HG02973 (cell line): ENCODE results near the gene NUP107.
"Not testable (repeated sequence)": the region's sequence is repeated elsewhere in the genome, so short reads cannot be mapped to it uniquely, and the experiment has no call there.

Experiments
- ATAC-seq: cut with Tn5 transposase; IDR thresholded peaks from one replicate; pipeline ENCODE4 v1.9.1; 2021; ENCODE audit warnings: moderate library complexity; ENCODE audit not compliant: unreplicated experiment

Gene NUP107

DNA sequence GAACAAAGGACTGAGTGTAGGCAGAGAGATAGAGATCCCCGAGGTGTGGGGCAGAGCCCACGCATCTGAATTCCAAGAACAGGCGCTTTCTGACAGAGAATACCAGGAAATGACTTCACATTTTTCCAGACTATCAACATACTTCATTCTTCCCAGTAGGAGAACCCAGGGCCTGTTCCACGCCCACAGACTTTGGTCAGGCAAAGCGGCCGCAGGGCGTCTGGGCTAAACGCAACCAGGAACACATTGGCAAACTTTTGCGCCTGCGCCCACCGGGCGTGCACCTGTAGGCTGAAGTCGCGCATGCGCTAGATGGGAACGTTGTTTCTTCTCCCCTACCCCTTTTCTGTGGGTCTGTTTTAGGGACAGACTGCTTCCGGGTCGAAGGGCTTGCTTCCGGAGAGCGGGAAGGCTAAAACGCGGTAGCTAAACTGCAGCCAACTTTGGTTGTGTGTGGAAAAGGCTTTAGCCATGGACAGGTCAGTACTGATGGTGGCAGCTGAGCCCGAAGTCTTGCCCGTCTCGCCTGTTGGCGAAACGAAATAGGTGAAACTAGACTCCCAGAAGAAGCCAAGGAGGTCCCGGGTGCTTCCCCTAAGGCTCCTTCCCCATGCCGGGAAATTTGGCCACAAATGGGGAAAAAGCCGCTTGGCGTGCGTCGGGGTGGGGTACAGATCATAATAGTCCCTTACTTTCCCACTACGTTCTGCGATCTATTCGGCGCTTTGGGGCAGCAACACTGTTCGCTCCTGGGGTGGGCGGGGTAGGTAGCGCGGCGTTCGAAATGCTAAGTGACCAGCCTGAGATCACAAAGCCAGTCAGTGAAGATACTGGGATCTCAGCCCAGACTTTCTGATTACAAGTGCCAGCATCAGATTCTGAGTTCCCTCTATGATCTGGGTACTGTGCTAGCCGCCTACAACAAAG is at the start of gene NUP107:
Gene NUP107 (plus strand): TSS at position 384 of the 927 bp plus-strand sequence. CDS start 88 bp downstream, at position 472.
- ATAC-seq, result peak; percentile 93

DNA sequence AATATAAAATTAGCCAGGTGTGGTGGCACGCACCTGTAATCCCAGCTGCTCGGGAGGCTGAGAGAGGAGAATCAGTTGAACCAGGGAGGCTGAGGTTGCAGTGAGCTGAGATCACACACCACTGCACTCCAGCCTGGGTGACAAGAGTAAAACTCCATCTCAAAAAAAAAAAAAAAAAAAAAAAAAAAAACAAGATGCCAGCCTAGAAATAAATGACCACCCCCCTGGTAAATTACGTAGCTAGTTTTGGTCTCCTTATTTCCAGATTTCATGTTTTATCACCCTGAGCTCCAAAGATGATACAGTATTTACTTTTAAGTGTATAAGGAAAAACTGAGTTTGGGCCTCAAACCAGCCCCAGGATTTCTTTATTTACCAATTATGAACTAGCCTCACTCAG is 49.3 kb upstream of the NUP107 start:
- ATAC-seq, result not testable (repeated sequence)

DNA sequence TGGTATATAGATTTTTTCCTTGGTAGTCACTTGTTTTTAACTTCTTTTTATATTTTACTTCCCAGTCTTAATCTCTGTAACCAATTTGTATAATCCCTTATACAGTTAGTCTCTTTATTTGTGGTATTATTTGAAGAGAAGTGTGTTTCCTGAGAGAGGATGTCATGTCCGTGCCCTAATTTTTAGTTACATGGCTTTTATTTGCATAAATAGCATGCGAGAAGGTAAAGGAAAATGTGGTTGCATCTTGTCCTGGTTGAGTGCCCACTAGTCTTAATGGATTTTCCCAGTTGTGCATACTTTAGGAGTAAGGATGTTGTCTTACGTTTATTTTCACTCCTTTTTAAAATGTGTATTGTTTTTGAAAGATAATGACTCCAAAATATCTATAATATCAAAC is 48.6 kb upstream of the NUP107 start:
- no peak for ATAC-seq

DNA sequence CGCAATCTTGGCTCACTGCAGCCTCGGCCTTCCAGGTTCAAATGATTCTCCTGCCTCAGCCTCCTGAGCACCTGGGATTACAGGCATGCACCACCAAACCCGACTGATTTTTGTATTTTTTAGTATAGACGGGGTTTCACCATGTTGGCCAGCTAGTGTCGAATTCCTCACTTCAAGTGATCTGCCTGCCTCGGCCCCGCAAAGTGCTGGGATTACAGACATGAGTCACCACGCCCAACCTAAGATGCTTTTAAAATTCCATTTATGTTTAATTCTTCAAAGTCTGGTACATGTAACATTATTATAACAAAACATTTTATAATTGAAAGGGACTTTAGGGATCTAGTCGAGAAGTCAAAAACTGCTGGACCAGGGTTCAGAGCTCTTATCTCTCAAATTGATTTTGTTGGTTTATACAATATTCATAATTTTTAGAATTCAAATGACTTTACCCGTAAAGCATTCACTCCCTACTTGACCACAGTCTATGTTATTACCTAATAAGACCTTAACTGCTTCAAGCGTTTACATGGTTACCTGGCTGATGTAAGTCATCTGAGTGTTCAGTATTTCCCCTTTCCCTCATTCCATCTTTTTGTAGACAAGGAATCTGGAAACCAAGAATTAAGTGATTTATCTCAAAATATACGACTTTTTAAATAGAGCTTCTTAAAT is 47.9 kb upstream of the NUP107 start:
- no peak for ATAC-seq

DNA sequence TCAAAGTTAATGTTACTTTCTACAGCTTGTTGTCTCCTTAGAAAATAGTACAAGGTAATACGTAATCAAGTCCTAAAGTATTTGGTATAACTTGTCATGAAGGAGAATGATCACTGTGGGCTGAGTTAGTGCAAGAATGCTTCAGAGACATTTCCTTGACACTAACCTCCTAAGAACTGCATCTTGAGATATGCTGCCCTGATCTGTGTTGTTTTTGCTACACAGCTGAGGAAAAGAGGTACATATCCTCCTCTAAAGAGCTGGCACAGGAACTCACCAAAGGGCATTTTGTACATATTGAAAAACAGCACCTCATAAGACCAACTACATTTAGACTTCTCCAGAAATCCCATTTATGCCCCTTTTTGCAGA is 47.4 kb upstream of the NUP107 start:
- no peak for ATAC-seq

DNA sequence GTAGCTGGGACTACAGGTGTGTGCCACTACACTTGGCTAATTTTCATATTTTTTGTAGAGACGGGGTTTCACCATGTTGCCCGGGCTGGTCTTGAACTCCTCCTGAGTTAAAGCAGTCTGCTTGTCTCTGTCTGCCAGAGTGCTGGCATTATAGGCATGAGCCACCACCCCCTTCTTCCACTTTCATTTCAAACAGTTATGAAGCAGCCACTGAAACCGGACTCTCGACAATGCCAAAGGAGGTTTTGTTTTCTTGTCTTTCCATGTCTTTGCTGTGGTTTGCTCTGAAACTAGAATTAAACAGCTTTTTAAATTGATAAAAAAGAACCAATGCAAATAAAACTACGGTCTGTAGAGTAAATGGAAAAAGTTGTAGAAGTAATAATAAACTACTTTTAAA is 45.6 kb upstream of the NUP107 start:
- ATAC-seq, result peak; percentile 83

DNA sequence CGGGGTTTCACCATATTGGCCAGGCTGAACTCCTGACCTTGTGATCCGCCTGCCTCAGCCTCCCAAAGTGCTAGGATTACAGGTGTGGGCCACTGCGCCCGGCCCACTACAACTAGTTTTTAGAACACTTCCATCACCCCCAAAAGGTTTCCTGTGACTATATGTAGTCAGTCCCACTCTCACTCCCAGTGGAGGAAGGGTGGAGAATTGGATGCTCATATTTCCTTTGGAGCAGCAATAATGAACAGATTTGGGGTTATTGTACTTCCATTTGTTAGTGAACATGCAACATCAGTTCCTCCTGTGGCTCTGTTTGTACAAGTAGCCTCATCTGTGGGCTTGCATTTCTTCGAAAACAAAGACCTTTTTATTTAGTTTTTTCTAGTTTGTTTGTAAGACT is 40.3 kb upstream of the NUP107 start:
- no peak for ATAC-seq

DNA sequence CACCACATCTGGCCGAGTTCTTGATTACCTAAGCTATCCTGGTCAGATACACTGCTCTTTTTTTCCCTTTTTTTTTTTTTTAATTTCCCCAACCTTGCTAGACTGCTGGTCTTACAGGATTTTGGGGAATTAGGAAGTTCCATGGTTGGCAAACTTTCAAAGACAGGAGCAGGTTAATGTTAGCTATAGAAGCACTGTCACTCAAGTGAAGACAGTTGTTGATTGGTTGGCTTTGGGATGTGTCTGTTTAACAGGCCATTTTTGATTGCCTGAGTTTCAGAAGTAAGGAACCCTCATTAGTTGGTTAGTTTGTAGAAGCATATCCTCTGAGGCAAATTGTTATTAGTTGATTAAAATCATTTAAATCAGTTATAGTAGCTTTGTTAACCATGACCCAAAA is 39.3 kb upstream of the NUP107 start:
- ATAC-seq, result no peak

DNA sequence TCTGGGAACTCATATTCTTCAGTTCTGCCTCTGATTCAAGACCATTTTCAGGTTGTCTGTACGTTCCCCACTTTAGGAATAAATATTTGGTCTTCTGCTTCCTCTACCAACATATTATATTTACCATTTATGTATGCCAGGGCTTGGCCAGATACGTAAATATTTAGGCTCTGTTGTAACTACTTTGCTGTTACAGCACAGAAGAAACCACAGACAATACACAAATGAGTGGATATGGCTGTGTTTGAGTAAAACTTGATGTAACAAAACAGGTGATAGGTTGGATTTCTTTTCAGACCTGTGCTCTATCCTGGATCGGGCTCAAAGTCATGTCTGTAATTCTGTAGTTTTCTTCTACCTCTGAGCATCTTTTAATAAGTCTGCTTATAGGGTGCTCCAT is 38.6 kb upstream of the NUP107 start:
- no peak for ATAC-seq

DNA sequence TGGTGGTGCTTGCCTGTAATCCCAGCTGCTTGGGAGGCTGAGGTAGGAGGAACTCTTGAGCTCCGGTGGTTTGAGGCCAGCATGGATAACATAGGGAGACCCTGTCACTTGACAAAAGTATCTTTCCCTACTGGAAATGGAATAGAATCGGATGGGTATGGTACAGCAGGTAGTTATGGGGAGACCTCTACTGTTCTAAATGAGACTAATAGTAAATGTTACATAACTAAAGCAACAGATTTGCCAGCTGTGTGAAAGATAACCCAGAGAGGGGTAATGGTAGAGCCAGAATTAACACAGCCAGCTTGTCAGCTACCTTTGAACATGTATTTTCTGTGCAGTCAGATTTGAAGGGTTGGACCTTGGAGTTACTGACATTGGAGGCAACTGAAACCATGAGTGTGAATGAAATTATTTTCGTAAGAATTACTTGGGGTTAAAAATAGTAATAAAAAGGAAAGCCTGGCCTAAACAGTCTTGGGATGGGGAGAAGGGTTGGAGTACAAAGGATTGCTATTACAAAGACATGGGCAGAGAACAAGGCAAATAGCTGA is 21.7 kb upstream of the NUP107 start:
- no peak for ATAC-seq

DNA sequence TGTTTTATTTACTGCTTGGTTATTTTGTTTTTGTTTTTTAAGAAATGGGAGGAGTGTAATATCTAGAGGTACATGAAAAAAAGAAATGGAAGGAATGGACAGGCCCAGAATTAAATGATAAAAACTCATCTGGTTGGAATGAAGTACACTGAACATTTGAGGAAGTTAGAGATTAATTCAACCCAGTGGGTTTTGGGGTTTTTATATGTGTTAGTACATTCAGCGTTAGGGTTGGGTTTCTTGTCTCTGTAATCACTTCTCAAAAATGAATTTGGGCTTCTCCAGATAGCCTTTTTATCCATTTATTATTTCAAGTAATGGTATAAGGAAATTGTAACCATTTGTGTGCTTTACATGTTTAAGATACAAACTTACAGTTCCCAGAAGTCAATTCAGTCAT is 19.5 kb upstream of the NUP107 start:
- no peak for ATAC-seq

DNA sequence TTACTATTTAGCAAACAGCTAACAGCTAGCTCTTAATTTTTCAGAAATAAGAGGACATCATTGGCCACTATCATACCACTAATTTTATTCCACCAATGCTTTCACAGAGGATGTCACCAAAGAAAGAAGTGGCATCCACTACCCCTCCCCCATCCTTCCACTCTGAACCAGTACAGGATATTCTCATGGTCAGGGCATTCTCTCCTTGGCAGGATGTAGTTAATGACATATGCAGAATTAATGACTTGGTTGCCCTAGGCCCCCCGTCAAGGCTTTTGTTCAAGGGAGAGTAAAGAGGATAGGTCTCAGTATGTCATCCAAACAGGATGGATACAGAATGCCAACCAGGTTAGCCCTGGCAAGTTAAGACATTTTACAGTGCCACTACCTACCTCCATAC is 18.9 kb upstream of the NUP107 start:
- ATAC-seq, result no peak

DNA sequence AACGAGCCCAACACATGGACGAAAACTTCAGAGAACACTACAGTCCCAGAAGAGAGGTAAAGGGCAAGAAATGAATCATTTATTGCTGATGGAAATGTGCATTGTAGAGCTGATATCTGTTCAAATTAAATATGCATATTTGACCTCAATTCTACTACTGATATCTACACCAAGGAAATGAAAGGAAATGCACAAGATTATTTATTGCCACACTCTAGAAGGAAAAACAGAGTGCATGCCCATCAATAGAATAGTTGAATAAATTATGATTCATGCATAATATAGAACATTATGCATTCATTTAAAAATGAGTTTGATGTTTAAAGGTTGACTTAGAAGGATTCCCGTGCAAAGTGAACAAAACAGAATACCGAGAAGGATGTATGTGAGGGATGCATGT is 15.6 kb upstream of the NUP107 start:
- ATAC-seq, result no peak

DNA sequence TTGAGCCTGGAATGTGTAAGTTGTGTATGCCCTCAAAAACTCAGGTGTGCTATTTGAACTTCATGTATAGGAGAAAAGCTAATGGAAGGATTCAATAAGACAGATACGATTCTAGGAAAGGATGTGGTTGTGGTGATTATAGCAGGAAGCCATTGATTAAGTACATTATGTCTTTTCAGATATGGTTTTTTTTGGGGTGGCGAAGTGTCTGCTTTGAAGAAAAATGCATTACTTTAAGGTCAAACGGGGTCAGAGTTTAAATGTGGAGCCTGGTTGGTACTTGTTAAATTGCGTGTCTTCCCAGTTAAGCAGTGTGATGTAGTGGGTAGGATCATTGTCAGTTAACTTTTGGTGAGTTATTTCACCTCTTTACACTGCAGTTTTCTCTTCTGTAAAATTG is 13.0 kb upstream of the NUP107 start:
- ATAC-seq, result no peak

DNA sequence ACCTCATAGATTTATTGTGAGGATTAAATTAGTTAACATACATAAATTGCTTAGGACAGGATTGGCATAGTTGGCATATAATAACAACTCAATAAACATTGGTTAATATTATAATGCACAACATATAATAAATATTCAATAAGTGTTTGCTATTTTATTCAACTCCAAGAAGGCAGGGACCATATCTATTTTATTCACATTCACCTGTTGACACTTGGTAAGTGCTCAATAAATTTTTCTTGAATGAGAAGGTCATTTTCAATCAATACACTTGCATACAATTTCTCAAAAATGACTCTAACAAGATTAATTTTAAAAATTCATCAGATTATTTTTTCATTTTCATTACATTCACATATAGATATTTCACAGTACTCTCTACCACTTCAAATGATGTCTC is 12.4 kb upstream of the NUP107 start:
- ATAC-seq, result no peak

DNA sequence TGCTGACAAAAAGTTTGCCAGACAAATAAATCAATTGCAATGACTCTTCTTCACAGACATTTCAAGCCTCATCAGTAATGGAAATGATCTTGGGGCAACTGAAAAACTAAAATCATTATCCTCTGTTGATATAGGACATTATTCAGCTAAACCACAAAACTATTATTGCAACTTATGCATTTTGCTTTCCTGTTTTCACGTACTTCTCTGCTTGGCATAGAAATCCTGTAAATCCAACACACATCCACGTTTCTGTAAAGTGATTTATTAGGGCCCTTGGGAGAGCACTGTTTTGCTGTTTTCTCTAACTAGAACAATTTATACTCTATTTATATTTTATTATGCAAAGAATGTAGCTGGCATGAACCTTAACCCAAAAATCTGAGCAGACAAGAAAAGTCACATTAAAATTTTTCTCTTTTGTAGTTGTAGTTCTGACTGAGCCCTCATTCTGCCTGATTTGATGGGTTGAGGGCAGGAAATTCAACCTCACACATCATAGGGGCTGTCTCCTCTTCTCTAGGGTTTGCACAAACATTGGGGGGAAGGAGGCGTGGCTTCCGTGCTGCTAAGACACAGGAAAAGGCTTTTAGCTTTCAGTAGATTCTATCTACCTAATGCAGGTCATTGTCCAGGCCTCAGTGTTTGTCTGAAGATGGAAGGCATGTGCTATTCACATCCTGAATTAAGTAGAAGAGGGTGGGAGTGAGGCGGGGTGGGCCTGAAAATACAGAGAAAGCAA is 11.5 kb upstream of the NUP107 start:
- ATAC-seq, result no peak

DNA sequence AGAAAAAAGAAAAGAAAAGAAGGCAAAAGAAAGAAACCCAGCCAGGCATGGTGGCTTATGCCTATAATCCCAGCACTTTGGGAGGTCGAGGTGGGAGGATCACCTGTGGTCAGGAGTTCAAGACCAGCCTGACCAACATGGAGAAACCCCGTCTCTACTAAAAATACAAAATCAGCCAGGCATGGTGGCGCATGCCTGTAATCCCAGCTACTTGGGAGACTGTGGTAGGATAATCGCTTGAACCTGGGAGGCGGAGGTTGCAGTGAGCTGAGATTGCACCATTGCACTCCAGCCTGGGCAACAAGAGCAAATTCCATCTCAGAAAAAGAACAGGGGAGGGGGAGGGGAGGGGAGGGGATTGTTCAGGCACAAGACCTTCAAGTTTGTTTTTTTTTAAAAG is 9.9 kb upstream of the NUP107 start:
- ATAC-seq, result not testable (repeated sequence)

DNA sequence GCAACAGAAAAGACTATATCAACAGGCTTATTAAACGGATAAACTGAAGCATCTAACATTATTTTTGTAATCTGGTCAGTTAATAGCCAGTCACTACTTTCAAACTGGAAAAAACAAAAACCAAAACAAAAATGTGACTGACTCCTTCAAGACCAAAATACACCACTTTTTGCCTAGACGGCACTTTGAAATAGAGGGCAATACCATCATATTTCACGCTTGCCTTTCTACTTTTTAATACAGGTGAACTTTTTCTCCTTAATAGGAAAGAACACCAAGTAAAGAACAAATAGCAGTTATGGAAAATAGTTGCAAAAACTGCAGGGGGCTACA is 550 bp upstream of the NUP107 start:
- no peak for ATAC-seq

DNA sequence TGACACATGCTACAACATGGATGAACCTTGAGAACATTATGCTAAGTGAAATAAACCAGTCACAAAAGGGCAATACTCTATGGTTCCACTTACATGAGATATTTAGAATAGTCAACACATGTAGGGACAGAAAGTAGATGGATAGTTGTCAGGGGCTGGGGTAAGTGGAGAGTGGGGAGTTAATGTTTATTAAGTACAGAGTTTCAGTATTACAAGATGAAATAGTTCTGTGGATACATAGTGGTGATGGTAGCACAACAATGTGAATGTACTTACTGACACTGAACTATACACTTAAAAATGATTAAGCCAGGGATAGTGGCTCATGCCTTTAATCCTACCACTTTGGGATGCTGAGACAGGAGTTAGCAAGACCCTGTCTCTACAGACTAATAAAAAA is 8.7 kb downstream of the NUP107 start:
- no peak for ATAC-seq

DNA sequence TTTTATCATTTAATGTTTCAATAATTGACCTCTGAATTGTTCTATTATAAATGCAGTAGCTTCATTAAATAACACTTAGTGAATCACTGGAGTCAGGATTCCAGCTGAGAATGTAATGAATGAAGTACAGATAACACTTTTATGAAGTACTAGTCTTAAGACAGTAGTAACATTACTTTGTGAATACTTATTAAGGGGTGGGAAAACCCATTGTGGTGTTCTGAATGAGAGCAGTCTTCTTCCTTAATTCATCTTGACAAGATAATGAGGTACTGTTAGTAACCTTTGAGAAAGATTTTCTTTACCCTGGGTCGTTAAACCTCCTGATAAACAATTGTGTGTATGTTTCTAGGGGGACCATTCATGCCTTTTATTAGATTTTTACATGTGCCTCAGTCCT is 12.7 kb downstream of the NUP107 start:
- no peak for ATAC-seq

DNA sequence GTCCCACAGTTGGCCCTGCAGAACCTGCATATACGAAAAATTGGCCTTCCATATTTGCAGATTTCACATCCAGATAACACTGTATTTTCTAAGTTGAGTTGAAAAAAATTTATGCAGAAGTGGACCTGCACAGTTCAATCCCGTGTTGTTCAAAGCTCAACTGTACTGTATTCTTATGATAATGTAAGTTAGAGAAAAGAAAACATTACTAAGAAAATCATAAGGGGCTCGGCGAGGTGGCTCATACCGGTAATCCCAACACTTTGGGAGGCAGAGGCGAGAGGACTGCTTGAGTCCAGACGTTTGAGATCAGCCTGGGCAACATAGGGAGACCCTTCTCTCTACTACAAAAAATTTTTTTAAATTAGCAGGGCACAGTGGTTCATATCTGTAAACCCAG is 41.0 kb downstream of the NUP107 start:
- no peak for ATAC-seq

DNA sequence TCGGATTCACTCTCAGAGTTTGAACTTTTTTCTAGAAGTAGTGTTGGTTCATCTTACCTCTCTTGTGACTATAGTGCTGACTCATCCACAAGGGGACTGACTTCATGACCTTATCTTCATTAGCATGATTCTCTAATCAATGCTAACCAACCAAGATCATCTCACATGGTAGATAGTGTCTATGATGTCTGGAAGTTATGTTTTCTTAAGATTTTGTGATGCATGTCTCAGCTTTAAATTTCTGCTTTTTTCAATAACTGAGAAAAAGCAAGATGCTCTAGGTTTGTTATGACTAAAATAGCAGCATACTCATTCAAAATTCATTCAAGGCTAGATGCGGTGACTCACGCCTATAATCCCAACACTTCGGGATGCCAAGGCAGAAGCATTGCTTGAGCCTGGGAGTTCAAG is 46.9 kb downstream of the NUP107 start:
- ATAC-seq, result no peak
